ENCODE data around the gene PCNA.

Gene PCNA

GRCh38 chr20:5149892-5150225 is 30.1 kb upstream of the PCNA start:
- no peaks in the 10 kb centered on the region for H3K9me3 Mint-ChIP-seq
- no peak overlapping the region for H3K27ac Mint-ChIP-seq
- H3K36me3 Mint-ChIP-seq (ENCODE audit: low read depth): peaks cover 13% of the 10 kb centered on the region
- peaks cover 62% of the 10 kb centered on the region for H3K4me1 Mint-ChIP-seq (ENCODE audit: low read depth)
- H3K27me3 Mint-ChIP-seq: no peaks in the 10 kb centered on the region
- H3K4me3 Mint-ChIP-seq: no peak overlapping the region

- Mint-ChIP-seq H3K4me3 (no peak overlapping the region), H3K9me3 (no peaks in the 10 kb centered on the region), H3K36me3 (ENCODE audit: low read depth) (peaks cover 22% of the 10 kb centered on the region), H3K27ac (no peak overlapping the region), H3K27me3 (no peaks in the 10 kb centered on the region), H3K4me1 (ENCODE audit: low read depth) (peaks cover 62% of the 10 kb centered on the region)
Measured at GRCh38 chr20:5148581-5148980, 28.8 kb upstream of the PCNA start.

GRCh38 chr20:5146871-5147592 is 27.3 kb upstream of the PCNA start:
- peaks cover 59% of the 10 kb centered on the region for H3K4me1 Mint-ChIP-seq (ENCODE audit: low read depth)
- no peak overlapping the region for H3K4me3 Mint-ChIP-seq
- H3K27me3 Mint-ChIP-seq: no peaks in the 10 kb centered on the region
- H3K27ac Mint-ChIP-seq: peak overlapping the region; percentile 32
- peaks cover 20% of the 10 kb centered on the region for H3K36me3 Mint-ChIP-seq (ENCODE audit: low read depth)
- H3K9me3 Mint-ChIP-seq: no peaks in the 10 kb centered on the region

GRCh38 chr20:5146099-5146668 is 26.4 kb upstream of the PCNA start:
- H3K4me3 Mint-ChIP-seq: no peak overlapping the region
- no peaks in the 10 kb centered on the region for H3K9me3 Mint-ChIP-seq
- peaks cover 22% of the 10 kb centered on the region for H3K36me3 Mint-ChIP-seq (ENCODE audit: low read depth)
- no peak overlapping the region for H3K27ac Mint-ChIP-seq
- no peaks in the 10 kb centered on the region for H3K27me3 Mint-ChIP-seq
- H3K4me1 Mint-ChIP-seq (ENCODE audit: low read depth): peaks cover 64% of the 10 kb centered on the region

GRCh38 chr20:5145365-5146098 is 25.8 kb upstream of the PCNA start:
- Mint-ChIP-seq H3K4me1 (ENCODE audit: low read depth) (peaks cover 61% of the 10 kb centered on the region), H3K4me3 (no peak overlapping the region), H3K27me3 (no peaks in the 10 kb centered on the region), H3K27ac (no peak overlapping the region), H3K36me3 (ENCODE audit: low read depth) (peaks cover 22% of the 10 kb centered on the region), H3K9me3 (no peaks in the 10 kb centered on the region)

GRCh38 chr20:5143851-5144250 is 24.1 kb upstream of the PCNA start:
- H3K4me1 Mint-ChIP-seq (ENCODE audit: low read depth): peaks cover 69% of the 10 kb centered on the region

GRCh38 chr20:5141615-5142014 is 21.9 kb upstream of the PCNA start:
- Mint-ChIP-seq H3K36me3 (ENCODE audit: low read depth) (peaks cover 24% of the 10 kb centered on the region), H3K27me3 (no peaks in the 10 kb centered on the region), H3K4me1 (ENCODE audit: low read depth) (peaks cover 61% of the 10 kb centered on the region), H3K27ac (no peak overlapping the region), H3K4me3 (no peak overlapping the region), H3K9me3 (no peaks in the 10 kb centered on the region)

More at GRCh38 chr20:5143851-5144250, 24.1 kb upstream of the PCNA start:
- no peaks in the 10 kb centered on the region for H3K27me3 Mint-ChIP-seq
- peaks cover 27% of the 10 kb centered on the region for H3K36me3 Mint-ChIP-seq (ENCODE audit: low read depth)
- no peak overlapping the region for H3K4me3 Mint-ChIP-seq
- H3K27ac Mint-ChIP-seq: no peak overlapping the region
- H3K9me3 Mint-ChIP-seq: no peaks in the 10 kb centered on the region

- H3K4me1 Mint-ChIP-seq (ENCODE audit: low read depth): peaks cover 64% of the 10 kb centered on the region
- peaks cover 26% of the 10 kb centered on the region for H3K36me3 Mint-ChIP-seq (ENCODE audit: low read depth)
- no peaks in the 10 kb centered on the region for H3K27me3 Mint-ChIP-seq
- H3K9me3 Mint-ChIP-seq: no peaks in the 10 kb centered on the region
- H3K27ac Mint-ChIP-seq: no peak overlapping the region
- no peak overlapping the region for H3K4me3 Mint-ChIP-seq
Measured at GRCh38 chr20:5140195-5140594, 20.4 kb upstream of the PCNA start.

- H3K36me3 Mint-ChIP-seq (ENCODE audit: low read depth): peaks cover 17% of the 10 kb centered on the region
- H3K4me3 Mint-ChIP-seq: no peak overlapping the region
- no peaks in the 10 kb centered on the region for H3K9me3 Mint-ChIP-seq
- H3K4me1 Mint-ChIP-seq (ENCODE audit: low read depth): peaks cover 43% of the 10 kb centered on the region
- H3K27me3 Mint-ChIP-seq: no peaks in the 10 kb centered on the region
- H3K27ac Mint-ChIP-seq: no peak overlapping the region
Measured at GRCh38 chr20:5136096-5136495, 16.3 kb upstream of the PCNA start.

GRCh38 chr20:5135363-5136012 is 15.7 kb upstream of the PCNA start:
- Mint-ChIP-seq H3K27ac (no peak overlapping the region), H3K9me3 (no peaks in the 10 kb centered on the region), H3K4me1 (ENCODE audit: low read depth) (peaks cover 42% of the 10 kb centered on the region), H3K27me3 (no peaks in the 10 kb centered on the region), H3K36me3 (ENCODE audit: low read depth) (peaks cover 17% of the 10 kb centered on the region), H3K4me3 (no peak overlapping the region)

- Mint-ChIP-seq H3K36me3 (ENCODE audit: low read depth) (peaks cover 12% of the 10 kb centered on the region), H3K4me3 (no peak overlapping the region), H3K27ac (no peak overlapping the region), H3K9me3 (no peaks in the 10 kb centered on the region), H3K4me1 (ENCODE audit: low read depth) (peaks cover 38% of the 10 kb centered on the region), H3K27me3 (no peaks in the 10 kb centered on the region)
Measured at GRCh38 chr20:5133998-5134397, 14.2 kb upstream of the PCNA start.

- Mint-ChIP-seq H3K4me3 (peak overlapping the region; percentile 21), H3K9me3 (no peaks in the 10 kb centered on the region)
Measured at GRCh38 chr20:5131502-5131901, 11.7 kb upstream of the PCNA start.

GRCh38 chr20:5128886-5129285 is 9.1 kb upstream of the PCNA start:
- peak overlapping the region; percentile 90 for H3K4me3 Mint-ChIP-seq

More at GRCh38 chr20:5131502-5131901, 11.7 kb upstream of the PCNA start:
- Mint-ChIP-seq H3K36me3 (ENCODE audit: low read depth) (peaks cover 9% of the 10 kb centered on the region), H3K27ac (peak overlapping the region; percentile 63), H3K4me1 (ENCODE audit: low read depth) (peaks cover 41% of the 10 kb centered on the region), H3K27me3 (no peaks in the 10 kb centered on the region)

GRCh38 chr20:5127859-5128424 is 8.2 kb upstream of the PCNA start:
- Mint-ChIP-seq H3K36me3 (ENCODE audit: low read depth) (peaks cover 4% of the 10 kb centered on the region), H3K27me3 (no peaks in the 10 kb centered on the region), H3K9me3 (no peaks in the 10 kb centered on the region), H3K4me3 (peak overlapping the region; percentile 90), H3K27ac (peak overlapping the region; percentile 94), H3K4me1 (ENCODE audit: low read depth) (peaks cover 31% of the 10 kb centered on the region)

More at GRCh38 chr20:5128886-5129285, 9.1 kb upstream of the PCNA start:
- no peaks in the 10 kb centered on the region for H3K9me3 Mint-ChIP-seq
- peaks cover 35% of the 10 kb centered on the region for H3K4me1 Mint-ChIP-seq (ENCODE audit: low read depth)
- H3K27ac Mint-ChIP-seq: peak overlapping the region; percentile 38
- peaks cover 4% of the 10 kb centered on the region for H3K36me3 Mint-ChIP-seq (ENCODE audit: low read depth)
- H3K27me3 Mint-ChIP-seq: no peaks in the 10 kb centered on the region

Data from stimulated activated naive CD8-positive, alpha-beta T cell treated with anti-CD3 and anti-CD28 coated beads, Interleukin-15, Interleukin-2, amounts not matched to agents 100 ng/mL and 50 ng/mL, for 24 hours (primary cell).